ENCODE measurements around the gene RNASEH2B. TPM values are rescaled to one million over a fixed set of nuclear protein-coding genes. Genes with fewer than 3 reads are reported as not detected.
A peak's percentile ranks its signal among the peaks of the same experiment; 100 is the strongest.

The RNASEH2B gene
- total and polyA plus RNA-seq, 4 donors = 7.8 to 44.1 (median 9.3) TPM

GRCh38 chr13:50999641-51000040, 90.0 kb downstream of the RNASEH2B start:
- DNase-seq (ENCODE audit: low spot score) = no peak
- Histone ChIP-seq H3K36me3 (ENCODE audit: control insufficient read depth in 4 of 4, insufficient read depth in 3 of 4, low read depth in 1 of 4, low read length in 3 of 4) (no peaks in the 10 kb centered on the region), H3K27ac (ENCODE audit: low read depth in 1 of 2, low read length in 2 of 2) (no peak overlapping the region), H3K9me3 (ENCODE audit: control insufficient read depth in 4 of 4, low read length in 3 of 4) (no peaks in the 10 kb centered on the region), H3K9ac (ENCODE audit: low read depth in 1 of 2, low read length in 2 of 2) (no peak overlapping the region), H3K27me3 (ENCODE audit: control insufficient read depth in 4 of 4, insufficient read depth in 4 of 4, low read length in 3 of 4) (no peaks in the 10 kb centered on the region), H3K4me1 (ENCODE audit: control insufficient read depth in 4 of 4, insufficient read depth in 4 of 4, low read length in 3 of 4) (peaks cover 1 to 11% (median 8%) of the 10 kb centered on the region in 4 donors), H3K4me3 (ENCODE audit: low read depth in 1 of 3, low read length in 3 of 3) (no peak overlapping the region)
- WGBS = 95% methylated on average over 7 of the region's 7 CpGs
- TF ChIP-seq TAF1 (conservative IDR thresholded peaks at IDR 0.05) (no peak), FOXA1 (IDR thresholded peaks at IDR 0.05) (no peak), FOXA2 (IDR thresholded peaks at IDR 0.05) (no peak), REST (IDR thresholded peaks at IDR 0.05) (no peak), HNF4G (IDR thresholded peaks at IDR 0.05) (no peak), GABPA (IDR thresholded peaks at IDR 0.05 in 1 of 2, conservative IDR thresholded peaks at IDR 0.05 in 1 of 2) (no peak)

DNA sequence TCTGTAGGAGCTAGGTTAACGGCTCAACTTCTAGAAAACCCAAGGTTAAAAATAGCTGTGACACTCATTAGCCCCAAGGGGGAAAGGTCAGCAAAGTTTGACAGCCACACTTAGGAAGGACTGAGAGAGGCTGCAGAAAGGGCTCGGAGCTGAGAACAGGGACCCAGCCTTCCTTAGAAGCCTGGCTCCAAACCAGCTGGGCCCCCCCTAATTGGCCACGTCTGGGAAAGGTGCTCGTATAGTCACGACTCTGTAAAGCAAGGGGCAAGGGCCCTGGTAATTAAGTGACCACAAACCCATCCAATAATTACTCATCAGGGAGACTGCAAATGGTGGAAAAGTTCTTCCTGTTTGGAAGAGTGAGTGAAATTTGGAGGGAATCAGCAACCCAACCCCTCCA, 90.5 kb downstream of the RNASEH2B start:
- 82% methylated on average over 5 of the region's 5 CpGs for WGBS
- Histone ChIP-seq H3K9me3 (ENCODE audit: control insufficient read depth in 4 of 4, low read length in 3 of 4) (no peaks in the 10 kb centered on the region), H3K27ac (ENCODE audit: low read depth in 1 of 2, low read length in 2 of 2) (no peak overlapping the region), H3K4me1 (ENCODE audit: control insufficient read depth in 4 of 4, insufficient read depth in 4 of 4, low read length in 3 of 4) (peaks cover 1 to 11% (median 8%) of the 10 kb centered on the region in 4 donors), H3K9ac (ENCODE audit: low read depth in 1 of 2, low read length in 2 of 2) (no peak overlapping the region), H3K36me3 (ENCODE audit: control insufficient read depth in 4 of 4, insufficient read depth in 3 of 4, low read depth in 1 of 4, low read length in 3 of 4) (no peaks in the 10 kb centered on the region), H3K27me3 (ENCODE audit: control insufficient read depth in 4 of 4, insufficient read depth in 4 of 4, low read length in 3 of 4) (no peaks in the 10 kb centered on the region), H3K4me3 (ENCODE audit: low read depth in 1 of 3, low read length in 3 of 3) (no peak overlapping the region)
- no peak for DNase-seq (ENCODE audit: low spot score)
- no peak for TF ChIP-seq JUND (IDR thresholded peaks at IDR 0.05)
- TF ChIP-seq, protein P1, sequence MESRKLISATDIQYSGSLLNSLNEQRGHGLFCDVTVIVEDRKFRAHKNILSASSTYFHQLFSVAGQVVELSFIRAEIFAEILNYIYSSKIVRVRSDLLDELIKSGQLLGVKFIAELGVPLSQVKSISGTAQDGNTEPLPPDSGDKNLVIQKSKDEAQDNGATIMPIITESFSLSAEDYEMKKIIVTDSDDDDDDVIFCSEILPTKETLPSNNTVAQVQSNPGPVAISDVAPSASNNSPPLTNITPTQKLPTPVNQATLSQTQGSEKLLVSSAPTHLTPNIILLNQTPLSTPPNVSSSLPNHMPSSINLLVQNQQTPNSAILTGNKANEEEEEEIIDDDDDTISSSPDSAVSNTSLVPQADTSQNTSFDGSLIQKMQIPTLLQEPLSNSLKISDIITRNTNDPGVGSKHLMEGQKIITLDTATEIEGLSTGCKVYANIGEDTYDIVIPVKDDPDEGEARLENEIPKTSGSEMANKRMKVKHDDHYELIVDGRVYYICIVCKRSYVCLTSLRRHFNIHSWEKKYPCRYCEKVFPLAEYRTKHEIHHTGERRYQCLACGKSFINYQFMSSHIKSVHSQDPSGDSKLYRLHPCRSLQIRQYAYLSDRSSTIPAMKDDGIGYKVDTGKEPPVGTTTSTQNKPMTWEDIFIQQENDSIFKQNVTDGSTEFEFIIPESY (IDR thresholded peaks at IDR 0.05) = no peak
- no peak for TF ChIP-seq HNF4G (IDR thresholded peaks at IDR 0.05)
- TF ChIP-seq YY1 (IDR thresholded peaks at IDR 0.05) = no peak
- no peak for TF ChIP-seq GABPA (IDR thresholded peaks at IDR 0.05 in 1 of 2, conservative IDR thresholded peaks at IDR 0.05 in 1 of 2)
- TF ChIP-seq RAD21 (IDR thresholded peaks at IDR 0.05) = no peak
- TF ChIP-seq FOXA2 (IDR thresholded peaks at IDR 0.05) = no peak
- TF ChIP-seq NR2F2 (IDR thresholded peaks at IDR 0.05) = no peak
- no peak for TF ChIP-seq EGR1 (IDR thresholded peaks at IDR 0.05; ENCODE audit: low read depth in 2 of 2)

GRCh38 chr13:51000571-51001260, 91.1 kb downstream of the RNASEH2B start:
- H3K9me3 ChIP-seq (ENCODE audit: control insufficient read depth in 4 of 4, low read length in 3 of 4) = no peaks in the 10 kb centered on the region
- TF ChIP-seq JUND (IDR thresholded peaks at IDR 0.05) (peak in 1 of 2 donors; percentile 21), FOXA1 (IDR thresholded peaks at IDR 0.05) (peak; percentile 36), FOXA2 (IDR thresholded peaks at IDR 0.05) (peak; percentile 84), HNF4A (conservative IDR thresholded peaks at IDR 0.05) (peak in 1 of 2 donors; percentile 15), RAD21 (IDR thresholded peaks at IDR 0.05) (no peak), SP1 (IDR thresholded peaks at IDR 0.05) (no peak), RXRA (IDR thresholded peaks at IDR 0.05) (peak in 1 of 2 donors; percentile 18)
- 74% methylated on average over 15 of the region's 15 CpGs for WGBS

More at GRCh38 chr13:51000571-51001260, 91.1 kb downstream of the RNASEH2B start:
- Histone ChIP-seq H3K9ac (ENCODE audit: low read depth in 1 of 2, low read length in 2 of 2) (no peak overlapping the region), H3K27ac (ENCODE audit: low read depth in 1 of 2, low read length in 2 of 2) (no peak overlapping the region), H3K4me1 (ENCODE audit: control insufficient read depth in 4 of 4, insufficient read depth in 4 of 4, low read length in 3 of 4) (peaks cover 1 to 11% (median 8%) of the 10 kb centered on the region in 4 donors), H3K4me3 (ENCODE audit: low read depth in 1 of 3, low read length in 3 of 3) (no peak overlapping the region), H3K36me3 (ENCODE audit: control insufficient read depth in 4 of 4, insufficient read depth in 3 of 4, low read depth in 1 of 4, low read length in 3 of 4) (no peaks in the 10 kb centered on the region), H3K27me3 (ENCODE audit: control insufficient read depth in 4 of 4, insufficient read depth in 4 of 4, low read length in 3 of 4) (no peaks in the 10 kb centered on the region)
- no peak for DNase-seq (ENCODE audit: low spot score)
